ENCODE results near the gene OR51Q1.
A peak's percentile ranks its signal among the peaks of the same experiment; 100 is the strongest.

The OR51Q1 gene

DNA sequence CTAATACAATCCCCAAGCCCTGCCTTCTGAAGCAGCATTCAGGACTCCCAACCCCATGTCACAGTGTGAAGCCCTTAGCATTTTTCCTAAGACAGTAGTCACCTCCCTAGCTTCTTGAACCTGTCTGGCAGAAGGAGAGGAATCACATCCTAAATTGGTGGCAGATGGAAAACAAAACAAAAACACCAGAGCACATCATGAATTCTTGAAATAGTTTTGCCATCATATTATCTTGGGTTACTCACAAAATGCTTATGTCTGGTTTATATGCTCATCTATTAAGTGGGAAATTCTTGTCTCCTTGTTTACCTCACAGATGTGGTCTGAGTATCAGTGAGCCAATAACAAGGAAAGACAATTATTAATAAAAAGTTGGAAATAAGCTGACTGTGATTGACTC lies 23.0 kb upstream of the OR51Q1 start:
- Mint-ChIP-seq H3K27ac (no peak overlapping the region), H3K36me3 (ENCODE audit: low read depth) (no peaks in the 10 kb centered on the region), H3K4me1 (peaks cover 8% of the 10 kb centered on the region), H3K9me3 (no peaks in the 10 kb centered on the region), H3K27me3 (ENCODE audit: low read depth, poor library complexity) (peaks cover 14% of the 10 kb centered on the region), H3K4me3 (no peak overlapping the region)
- TF ChIP-seq, protein P1, sequence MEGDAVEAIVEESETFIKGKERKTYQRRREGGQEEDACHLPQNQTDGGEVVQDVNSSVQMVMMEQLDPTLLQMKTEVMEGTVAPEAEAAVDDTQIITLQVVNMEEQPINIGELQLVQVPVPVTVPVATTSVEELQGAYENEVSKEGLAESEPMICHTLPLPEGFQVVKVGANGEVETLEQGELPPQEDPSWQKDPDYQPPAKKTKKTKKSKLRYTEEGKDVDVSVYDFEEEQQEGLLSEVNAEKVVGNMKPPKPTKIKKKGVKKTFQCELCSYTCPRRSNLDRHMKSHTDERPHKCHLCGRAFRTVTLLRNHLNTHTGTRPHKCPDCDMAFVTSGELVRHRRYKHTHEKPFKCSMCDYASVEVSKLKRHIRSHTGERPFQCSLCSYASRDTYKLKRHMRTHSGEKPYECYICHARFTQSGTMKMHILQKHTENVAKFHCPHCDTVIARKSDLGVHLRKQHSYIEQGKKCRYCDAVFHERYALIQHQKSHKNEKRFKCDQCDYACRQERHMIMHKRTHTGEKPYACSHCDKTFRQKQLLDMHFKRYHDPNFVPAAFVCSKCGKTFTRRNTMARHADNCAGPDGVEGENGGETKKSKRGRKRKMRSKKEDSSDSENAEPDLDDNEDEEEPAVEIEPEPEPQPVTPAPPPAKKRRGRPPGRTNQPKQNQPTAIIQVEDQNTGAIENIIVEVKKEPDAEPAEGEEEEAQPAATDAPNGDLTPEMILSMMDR (IDR thresholded peaks at IDR 0.05), result no peak
- no peak for DNase-seq

DNA sequence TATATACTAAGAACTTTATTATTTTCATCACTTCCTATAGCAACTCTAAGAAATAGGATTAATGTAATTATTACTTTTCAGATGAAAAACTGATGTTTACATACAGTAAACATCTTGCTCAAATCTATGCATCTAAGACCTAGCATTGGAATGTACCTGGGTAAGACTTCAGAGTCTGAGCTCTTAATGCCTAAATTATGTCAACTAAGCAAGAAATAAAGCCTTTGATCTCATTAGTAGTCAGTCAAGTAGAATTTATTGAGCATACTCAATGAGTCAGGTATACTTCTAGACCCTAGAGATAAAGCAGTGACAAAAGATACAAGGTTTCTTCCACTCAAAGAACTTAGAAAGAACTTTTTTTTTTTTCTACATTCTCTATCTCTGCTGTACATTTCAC lies 16.7 kb upstream of the OR51Q1 start:
- TF ChIP-seq, protein P1 (IDR thresholded peaks at IDR 0.05), result no peak
- Mint-ChIP-seq H3K4me3 (no peak overlapping the region), H3K9me3 (no peaks in the 10 kb centered on the region), H3K4me1 (no peaks in the 10 kb centered on the region), H3K27me3 (ENCODE audit: low read depth, poor library complexity) (peaks cover 8% of the 10 kb centered on the region), H3K27ac (no peak overlapping the region), H3K36me3 (ENCODE audit: low read depth) (no peaks in the 10 kb centered on the region)
- DNase-seq, result no peak

DNA sequence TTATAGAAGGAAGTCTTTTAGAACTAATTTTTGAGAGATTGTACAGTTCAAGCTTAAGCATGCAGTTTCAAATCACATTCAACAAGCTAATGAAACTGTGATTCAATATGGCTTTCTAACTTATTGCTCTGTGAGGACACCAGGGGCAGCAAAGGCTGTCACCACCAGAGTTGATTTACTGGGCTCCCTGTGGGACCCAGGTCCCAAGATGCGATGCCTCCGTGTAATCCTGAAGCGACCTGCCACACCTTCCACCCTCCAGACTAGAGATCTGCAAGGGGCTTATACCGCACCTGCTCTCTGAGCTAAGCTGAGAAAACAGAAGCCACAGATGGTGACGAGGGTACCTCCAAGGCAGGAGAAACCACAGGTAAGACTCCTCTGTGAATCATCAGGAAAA lies 918 bp upstream of the OR51Q1 start:
- no peaks in the 10 kb centered on the region for H3K4me1 Mint-ChIP-seq
- no peak overlapping the region for H3K4me3 Mint-ChIP-seq
- TF ChIP-seq, protein P1 (IDR thresholded peaks at IDR 0.05), result no peak
- peak; percentile 9 for DNase-seq
- H3K9me3 Mint-ChIP-seq, result peaks cover 4% of the 10 kb centered on the region
- H3K27me3 Mint-ChIP-seq (ENCODE audit: low read depth, poor library complexity), result peaks cover 3% of the 10 kb centered on the region
- no peak overlapping the region for H3K27ac Mint-ChIP-seq
- H3K36me3 Mint-ChIP-seq (ENCODE audit: low read depth), result no peaks in the 10 kb centered on the region

DNA sequence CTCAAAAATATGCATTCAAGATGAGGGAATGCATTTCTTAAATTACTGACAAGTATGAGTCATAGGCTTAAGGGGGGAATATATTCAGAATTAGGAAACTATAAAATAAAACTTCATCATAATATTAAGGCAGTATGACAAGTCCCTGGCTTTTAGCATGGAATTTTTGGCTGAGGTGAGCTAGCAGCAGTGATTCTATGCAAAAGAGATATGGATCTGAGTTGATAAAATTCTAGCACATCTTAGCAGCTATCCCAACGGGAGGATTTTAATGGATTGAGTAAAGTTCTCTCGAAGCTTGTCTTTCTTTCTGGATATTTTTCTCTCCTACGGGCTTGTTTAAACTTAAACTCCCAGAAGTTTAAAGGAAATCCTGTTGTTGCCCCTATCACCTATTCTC lies 1.2 kb downstream of the OR51Q1 start:
- TF ChIP-seq, protein P1 (IDR thresholded peaks at IDR 0.05), result no peak
- DNase-seq, result no peak
- Mint-ChIP-seq H3K36me3 (ENCODE audit: low read depth) (no peaks in the 10 kb centered on the region), H3K9me3 (peaks cover 4% of the 10 kb centered on the region), H3K27me3 (ENCODE audit: low read depth, poor library complexity) (peaks cover 3% of the 10 kb centered on the region), H3K4me3 (no peak overlapping the region), H3K27ac (no peak overlapping the region), H3K4me1 (no peaks in the 10 kb centered on the region)

DNA sequence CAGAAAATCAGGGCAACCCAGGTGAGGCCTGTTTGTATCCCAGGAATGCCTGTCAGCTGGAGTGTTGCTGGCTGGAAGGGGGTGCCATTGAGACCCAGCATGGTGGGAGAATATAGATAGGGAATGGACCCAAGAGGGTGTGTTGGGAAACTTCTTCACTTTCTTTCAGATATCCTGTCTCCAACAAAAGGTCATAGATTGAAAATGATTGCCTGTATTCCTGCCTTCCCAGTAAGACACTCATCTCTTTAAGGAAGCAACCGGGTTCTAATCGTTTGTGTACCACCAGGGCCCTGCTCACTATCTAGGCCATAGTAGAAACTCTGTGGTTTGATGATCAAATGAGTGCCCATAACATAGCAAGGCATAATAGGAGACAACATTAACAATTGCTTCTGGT lies 19.5 kb downstream of the OR51Q1 start, which contains the start of gene OR51I1:
OR51I1 (minus strand) TSS at position 101 of the 400 bp plus-strand sequence; CDS start at position 101, 0 bp downstream.
- H3K4me1 Mint-ChIP-seq, result no peaks in the 10 kb centered on the region
- no peak within 1 kb of the TSS for H3K27ac Mint-ChIP-seq
- H3K36me3 Mint-ChIP-seq (ENCODE audit: low read depth), result no peaks in the 10 kb centered on the region
- no peak within 1 kb of the TSS for H3K4me3 Mint-ChIP-seq
- no peaks in the 10 kb centered on the region for H3K9me3 Mint-ChIP-seq
- TF ChIP-seq, protein P1 (IDR thresholded peaks at IDR 0.05), result no peak
- DNase-seq, result no peak
- peaks cover 14% of the 10 kb centered on the region for H3K27me3 Mint-ChIP-seq (ENCODE audit: low read depth, poor library complexity)

DNA sequence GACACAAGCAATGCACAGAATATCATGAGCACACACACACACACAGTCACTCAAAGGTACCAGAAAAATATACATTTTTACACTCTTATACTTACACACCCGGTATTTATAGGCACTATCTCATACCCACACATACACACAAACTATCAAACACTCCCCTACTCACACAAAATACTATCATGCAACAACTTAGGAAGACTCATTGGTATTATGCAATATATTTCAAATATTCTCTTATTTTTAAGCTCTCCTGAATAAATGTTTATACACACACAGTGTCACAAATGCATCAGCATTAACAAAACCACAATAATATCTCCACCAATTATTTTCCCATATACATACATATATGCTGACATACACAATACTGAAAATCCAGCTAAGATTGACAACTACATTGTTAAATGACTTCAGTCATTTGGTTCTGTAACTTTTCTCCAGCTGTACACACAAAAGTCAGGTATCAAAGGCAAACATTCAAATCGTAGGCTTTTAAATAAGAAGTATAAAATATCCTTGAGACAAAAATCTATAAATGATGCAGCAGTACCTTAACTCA lies 22.0 kb downstream of the OR51Q1 start:
- Mint-ChIP-seq H3K27me3 (ENCODE audit: low read depth, poor library complexity) (peaks cover 16% of the 10 kb centered on the region), H3K4me1 (no peaks in the 10 kb centered on the region), H3K4me3 (no peak overlapping the region), H3K36me3 (ENCODE audit: low read depth) (no peaks in the 10 kb centered on the region), H3K9me3 (no peaks in the 10 kb centered on the region), H3K27ac (no peak overlapping the region)
- TF ChIP-seq, protein P1 (IDR thresholded peaks at IDR 0.05), result no peak
- DNase-seq, result no peak
